ENCODE results near the gene BTBD9.

Gene BTBD9

GRCh38 chr6:38599261-38599660, 40.5 kb downstream of the BTBD9 start:
- no peak for DNase-seq (ENCODE audit: low spot score)

- no peak for DNase-seq (ENCODE audit: low spot score)
These were observed 45.6 kb downstream of the BTBD9 start for GRCh38 chr6:38593998-38594665.

DNA sequence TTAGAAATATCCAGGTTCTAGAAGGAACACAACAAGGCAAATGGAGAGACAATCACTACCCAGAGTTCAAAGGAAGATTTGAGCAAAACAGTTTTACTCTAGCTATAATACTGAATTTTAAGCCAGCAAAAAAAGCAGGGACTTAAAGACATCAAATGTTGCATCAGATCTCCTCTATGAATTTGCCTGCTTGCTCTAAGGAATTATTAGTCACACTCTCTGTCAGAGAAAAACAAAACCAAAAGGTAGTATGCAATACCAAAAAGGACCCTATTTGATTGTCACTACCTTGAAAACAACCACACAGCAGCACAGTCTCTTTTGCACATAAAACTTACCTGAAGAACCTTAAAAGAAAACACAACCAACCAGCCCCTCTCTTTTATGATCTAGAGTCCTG, 46.3 kb downstream of the BTBD9 start:
- DNase-seq (ENCODE audit: low spot score) = no peak

DNA sequence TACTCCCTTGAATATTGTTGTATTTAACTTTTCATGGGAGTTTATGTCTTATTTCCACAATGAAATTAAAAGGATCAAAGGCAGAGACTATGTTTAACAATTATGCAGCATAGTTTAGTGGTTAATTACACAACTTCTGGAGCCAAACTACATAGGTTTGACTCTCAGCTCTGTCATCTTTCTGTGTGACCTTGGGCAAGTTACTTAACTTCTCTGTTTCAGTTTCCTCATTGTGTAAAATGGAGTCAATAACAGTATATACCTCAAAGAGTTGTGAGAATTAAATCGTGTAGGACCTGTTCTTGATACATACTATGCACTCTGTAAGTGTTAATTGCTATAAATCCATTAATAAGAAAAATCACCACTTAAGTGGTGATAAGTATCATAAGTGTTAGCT, 48.3 kb downstream of the BTBD9 start:
- DNase-seq (ENCODE audit: low spot score) = no peak

- DNase-seq (ENCODE audit: low spot score) = no peak
These were observed 50.4 kb downstream of the BTBD9 start for GRCh38 chr6:38589367-38589720.

- DNase-seq (ENCODE audit: low spot score) = no peak
These were observed 50.9 kb downstream of the BTBD9 start for GRCh38 chr6:38588631-38589366.

- DNase-seq (ENCODE audit: low spot score) = no peak
These were observed 51.9 kb downstream of the BTBD9 start for GRCh38 chr6:38587766-38588362.

DNA sequence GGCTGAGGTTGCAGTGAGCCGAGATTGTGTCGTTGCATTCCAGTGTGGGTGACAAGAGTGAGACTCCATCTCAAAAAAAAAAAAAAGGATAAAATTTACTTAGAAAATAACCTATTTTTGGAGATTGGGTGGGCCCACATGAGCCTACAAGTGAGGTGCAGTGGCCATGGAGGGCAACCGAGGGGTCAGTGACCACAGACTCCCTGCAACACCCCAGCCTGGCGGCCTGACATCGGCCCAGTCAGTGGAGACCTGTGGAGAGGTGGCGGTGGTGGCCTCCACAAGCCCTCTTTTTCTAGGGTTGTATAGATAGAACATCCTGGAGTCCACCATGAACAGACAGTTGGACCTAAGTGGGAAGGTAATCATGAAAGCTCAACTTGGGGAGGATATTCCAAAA, 52.7 kb downstream of the BTBD9 start:
- DNase-seq (ENCODE audit: low spot score) = no peak

DNA sequence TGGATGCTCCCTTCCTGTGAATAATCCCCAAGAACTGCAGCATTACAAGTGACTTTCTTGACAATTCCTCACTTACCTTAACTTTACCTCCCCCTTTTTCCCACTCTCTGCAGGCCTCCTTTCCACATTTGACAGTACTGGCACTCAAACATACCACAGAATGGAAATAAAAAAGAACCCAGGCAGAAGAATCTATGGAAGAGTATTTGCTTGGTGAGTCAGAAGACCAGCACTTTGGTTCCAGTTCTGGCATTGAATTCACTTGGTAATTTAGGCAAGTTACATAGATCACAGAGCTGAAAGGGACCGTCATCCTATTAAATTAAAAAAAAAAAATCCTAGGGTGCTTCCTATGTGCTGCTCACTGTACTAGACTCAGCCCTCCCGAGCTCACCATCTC, 55.0 kb downstream of the BTBD9 start:
- DNase-seq (ENCODE audit: low spot score) = no peak

- DNase-seq (ENCODE audit: low spot score) = no peak
These were observed 56.2 kb downstream of the BTBD9 start for GRCh38 chr6:38583523-38583922.

GRCh38 chr6:38580030-38580429, 59.7 kb downstream of the BTBD9 start:
- DNase-seq (ENCODE audit: low spot score) = no peak

GRCh38 chr6:38579010-38579628, 60.6 kb downstream of the BTBD9 start:
- DNase-seq (ENCODE audit: low spot score) = no peak

DNA sequence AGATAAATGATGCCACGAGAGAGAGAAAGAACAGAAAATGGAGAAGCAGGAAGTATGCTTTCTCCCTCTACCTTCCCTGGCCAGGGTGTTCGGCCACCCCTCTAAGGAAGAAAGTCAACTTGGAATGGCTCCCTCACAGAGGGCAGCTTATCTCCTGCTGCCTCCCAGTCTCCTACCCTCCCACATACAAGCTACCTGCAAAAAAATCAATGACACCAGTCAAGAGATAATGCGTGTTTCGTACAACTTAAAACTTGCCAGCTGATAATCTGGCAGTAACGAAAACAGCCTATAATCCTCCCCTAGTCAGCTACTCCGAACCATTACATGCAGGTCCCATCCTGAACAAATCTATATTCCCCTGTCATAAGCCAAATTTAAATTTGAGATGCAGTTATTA, 61.7 kb downstream of the BTBD9 start:
- no peak for DNase-seq (ENCODE audit: low spot score)

GRCh38 chr6:38577492-38577891, 62.2 kb downstream of the BTBD9 start:
- DNase-seq (ENCODE audit: low spot score) = no peak

GRCh38 chr6:38573801-38574395, 65.8 kb downstream of the BTBD9 start:
- DNase-seq (ENCODE audit: low spot score) = no peak

DNA sequence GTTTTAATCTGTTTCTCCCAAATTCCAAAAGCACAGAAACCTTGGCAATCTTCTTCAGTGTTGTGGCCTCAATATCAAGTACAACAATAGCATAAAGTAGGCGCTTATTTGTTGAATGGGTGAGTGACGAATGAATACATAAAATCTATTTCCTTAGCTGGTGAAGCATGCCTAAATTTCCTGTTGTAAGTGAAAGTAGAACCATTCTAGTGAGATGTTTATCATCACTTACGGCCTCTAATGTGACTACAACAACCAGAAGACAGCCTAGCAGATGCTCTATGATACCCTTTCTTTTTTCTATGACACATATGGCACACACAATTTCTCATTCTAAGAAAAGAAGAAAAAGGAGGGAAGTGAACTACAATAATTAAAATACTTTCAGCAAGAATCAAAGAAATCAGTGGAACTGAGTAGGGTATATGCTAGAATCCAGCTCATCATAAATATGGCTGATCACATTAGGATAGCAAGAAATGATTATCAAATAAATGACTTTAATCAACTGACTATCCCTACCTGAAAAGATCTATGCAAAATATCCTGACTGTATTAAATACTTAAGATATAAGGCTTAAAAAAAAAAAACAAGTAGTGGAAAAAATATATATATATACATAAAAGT, 67.4 kb downstream of the BTBD9 start:
- no peak for DNase-seq (ENCODE audit: low spot score)

DNA sequence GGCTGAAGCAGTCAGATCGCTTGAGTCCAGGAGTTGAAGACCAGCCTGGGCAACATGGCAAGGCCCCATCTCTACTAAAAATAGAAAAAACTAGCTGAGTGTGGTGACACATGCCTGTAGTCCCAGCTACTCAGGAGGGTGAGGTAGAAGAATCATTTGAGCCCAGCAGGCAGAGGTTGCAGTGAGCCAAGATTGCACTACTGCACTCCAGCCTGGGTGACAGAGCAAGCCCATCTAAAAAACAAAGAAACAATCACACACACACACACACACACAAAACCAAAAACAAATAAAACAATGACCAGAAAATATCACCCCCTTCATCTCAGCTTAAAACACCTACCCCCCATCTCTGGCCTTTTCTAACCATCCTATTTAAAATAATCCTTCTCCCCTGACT, 68.0 kb downstream of the BTBD9 start:
- DNase-seq (ENCODE audit: low spot score) = no peak

DNA sequence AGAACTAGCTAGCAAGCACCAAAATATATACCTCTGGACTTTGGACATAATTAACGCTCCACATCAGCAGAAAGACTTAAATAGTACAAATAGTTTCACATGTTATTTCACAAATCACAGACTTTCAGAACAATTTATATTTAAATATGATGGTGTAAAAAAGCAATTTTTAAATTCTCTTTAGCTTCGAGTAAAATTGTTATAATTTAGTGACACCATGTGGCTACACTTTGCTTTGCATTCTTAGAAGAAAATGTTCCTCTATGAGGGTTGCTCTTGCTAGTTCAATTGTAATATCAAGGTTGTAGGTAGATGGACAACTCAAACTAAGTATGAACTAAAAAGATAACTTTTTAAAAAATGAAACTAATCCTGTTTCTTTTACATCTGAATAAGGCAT, 69.0 kb downstream of the BTBD9 start:
- no peak for DNase-seq (ENCODE audit: low spot score)

- no peak for DNase-seq (ENCODE audit: low spot score)
These were observed 72.3 kb downstream of the BTBD9 start for GRCh38 chr6:38567436-38567835.

GRCh38 chr6:38566295-38567030, 73.3 kb downstream of the BTBD9 start:
- no peak for DNase-seq (ENCODE audit: low spot score)

GRCh38 chr6:38564301-38564700, 75.4 kb downstream of the BTBD9 start:
- no peak for DNase-seq (ENCODE audit: low spot score)

DNA sequence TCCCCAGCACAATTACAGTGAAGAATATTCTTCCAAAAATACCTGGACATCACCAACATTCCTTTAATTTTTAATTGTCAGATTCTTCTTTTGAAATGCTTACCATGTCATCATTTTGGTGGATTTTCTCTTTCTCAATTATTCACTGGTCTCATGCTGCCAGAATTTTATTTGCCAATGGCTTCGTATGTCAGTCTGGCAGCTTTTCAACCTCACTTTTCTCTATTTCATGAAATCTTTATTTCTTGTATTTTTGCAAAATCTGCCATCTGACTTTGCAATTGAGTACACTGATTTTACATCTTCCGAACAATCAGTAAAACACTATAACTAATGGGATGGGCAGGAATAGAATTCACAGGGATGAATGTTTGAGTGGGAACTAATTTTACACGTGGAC, 84.1 kb downstream of the BTBD9 start:
- DNase-seq (ENCODE audit: low spot score) = no peak

Measured in iPS-NIHi11 (cell line).